ENCODE results near the gene CD44.

DNA sequence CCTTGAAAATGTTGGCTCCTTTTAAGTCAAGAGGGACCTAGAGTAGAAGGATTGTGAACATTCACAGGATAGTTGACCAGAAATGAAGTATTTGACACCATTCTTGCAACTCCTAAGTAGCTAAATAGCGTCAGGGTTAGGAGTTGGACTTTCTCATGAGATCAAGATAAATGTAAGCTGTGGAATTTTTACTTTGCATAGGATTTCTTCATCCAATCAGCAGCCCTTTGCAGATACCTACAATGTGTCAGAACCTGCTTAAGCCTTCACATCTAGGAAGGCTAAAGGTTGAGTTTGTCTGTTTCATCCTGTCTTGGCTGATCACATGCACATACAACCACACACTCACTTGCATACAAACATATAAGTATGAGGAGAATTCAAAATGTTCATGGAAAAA lies 32.3 kb downstream of the CD44 start:
- TF ChIP-seq, protein P1, sequence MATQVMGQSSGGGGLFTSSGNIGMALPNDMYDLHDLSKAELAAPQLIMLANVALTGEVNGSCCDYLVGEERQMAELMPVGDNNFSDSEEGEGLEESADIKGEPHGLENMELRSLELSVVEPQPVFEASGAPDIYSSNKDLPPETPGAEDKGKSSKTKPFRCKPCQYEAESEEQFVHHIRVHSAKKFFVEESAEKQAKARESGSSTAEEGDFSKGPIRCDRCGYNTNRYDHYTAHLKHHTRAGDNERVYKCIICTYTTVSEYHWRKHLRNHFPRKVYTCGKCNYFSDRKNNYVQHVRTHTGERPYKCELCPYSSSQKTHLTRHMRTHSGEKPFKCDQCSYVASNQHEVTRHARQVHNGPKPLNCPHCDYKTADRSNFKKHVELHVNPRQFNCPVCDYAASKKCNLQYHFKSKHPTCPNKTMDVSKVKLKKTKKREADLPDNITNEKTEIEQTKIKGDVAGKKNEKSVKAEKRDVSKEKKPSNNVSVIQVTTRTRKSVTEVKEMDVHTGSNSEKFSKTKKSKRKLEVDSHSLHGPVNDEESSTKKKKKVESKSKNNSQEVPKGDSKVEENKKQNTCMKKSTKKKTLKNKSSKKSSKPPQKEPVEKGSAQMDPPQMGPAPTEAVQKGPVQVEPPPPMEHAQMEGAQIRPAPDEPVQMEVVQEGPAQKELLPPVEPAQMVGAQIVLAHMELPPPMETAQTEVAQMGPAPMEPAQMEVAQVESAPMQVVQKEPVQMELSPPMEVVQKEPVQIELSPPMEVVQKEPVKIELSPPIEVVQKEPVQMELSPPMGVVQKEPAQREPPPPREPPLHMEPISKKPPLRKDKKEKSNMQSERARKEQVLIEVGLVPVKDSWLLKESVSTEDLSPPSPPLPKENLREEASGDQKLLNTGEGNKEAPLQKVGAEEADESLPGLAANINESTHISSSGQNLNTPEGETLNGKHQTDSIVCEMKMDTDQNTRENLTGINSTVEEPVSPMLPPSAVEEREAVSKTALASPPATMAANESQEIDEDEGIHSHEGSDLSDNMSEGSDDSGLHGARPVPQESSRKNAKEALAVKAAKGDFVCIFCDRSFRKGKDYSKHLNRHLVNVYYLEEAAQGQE (IDR thresholded peaks at IDR 0.05; ENCODE audit: borderline replicate concordance), result no peak
- TF ChIP-seq, protein P2, sequence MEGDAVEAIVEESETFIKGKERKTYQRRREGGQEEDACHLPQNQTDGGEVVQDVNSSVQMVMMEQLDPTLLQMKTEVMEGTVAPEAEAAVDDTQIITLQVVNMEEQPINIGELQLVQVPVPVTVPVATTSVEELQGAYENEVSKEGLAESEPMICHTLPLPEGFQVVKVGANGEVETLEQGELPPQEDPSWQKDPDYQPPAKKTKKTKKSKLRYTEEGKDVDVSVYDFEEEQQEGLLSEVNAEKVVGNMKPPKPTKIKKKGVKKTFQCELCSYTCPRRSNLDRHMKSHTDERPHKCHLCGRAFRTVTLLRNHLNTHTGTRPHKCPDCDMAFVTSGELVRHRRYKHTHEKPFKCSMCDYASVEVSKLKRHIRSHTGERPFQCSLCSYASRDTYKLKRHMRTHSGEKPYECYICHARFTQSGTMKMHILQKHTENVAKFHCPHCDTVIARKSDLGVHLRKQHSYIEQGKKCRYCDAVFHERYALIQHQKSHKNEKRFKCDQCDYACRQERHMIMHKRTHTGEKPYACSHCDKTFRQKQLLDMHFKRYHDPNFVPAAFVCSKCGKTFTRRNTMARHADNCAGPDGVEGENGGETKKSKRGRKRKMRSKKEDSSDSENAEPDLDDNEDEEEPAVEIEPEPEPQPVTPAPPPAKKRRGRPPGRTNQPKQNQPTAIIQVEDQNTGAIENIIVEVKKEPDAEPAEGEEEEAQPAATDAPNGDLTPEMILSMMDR (IDR thresholded peaks at IDR 0.05; ENCODE audit: poor library complexity, severe bottlenecking), result no peak
- TF ChIP-seq RAD21 (conservative IDR thresholded peaks at IDR 0.05) (no peak), EP300 (conservative IDR thresholded peaks at IDR 0.05; ENCODE audit: poor library complexity, severe bottlenecking) (no peak), EZH2 (IDR thresholded peaks at IDR 0.05; ENCODE audit: borderline replicate concordance, insufficient read depth, low read length, poor library complexity, severe bottlenecking) (no peak), TAF1 (IDR thresholded peaks at IDR 0.05; ENCODE audit: low read depth) (no peak), MXI1 (conservative IDR thresholded peaks at IDR 0.05; ENCODE audit: poor library complexity, severe bottlenecking) (no peak)
